CD14-positive monocyte (primary cell): ENCODE results near the gene LRRC59. TPM values are rescaled to one million over a fixed set of nuclear protein-coding genes. Genes with fewer than 3 reads are reported as not detected.

ENCODE experiments used
- DNase-seq, 3 donors: peaks; one replicate each; pipeline ENCODE4 v3.0.0-alpha.2; 2011 to 2022
- H2AFZ ChIP-seq: 2 replicates; pipeline ENCODE4 v1.6.0; 2012; ENCODE audit warnings: mild to moderate bottlenecking, low read depth, low read length, inconsistent platforms; ENCODE audit not compliant: insufficient read depth, poor library complexity, severe bottlenecking
- H3K27ac ChIP-seq, 2 donors: 1 replicate in 1 of 2; 2 replicates in 1 of 2; pipeline ENCODE4 v1.5.1; 2012 to 2013; ENCODE audit warnings: low read length in 2 of 2, control low read depth in 1 of 2, inconsistent platforms in 1 of 2, low read depth in 1 of 2, mild to moderate bottlenecking in 1 of 2
- H3K27me3 ChIP-seq, 2 donors: one replicate each; pipeline versions ENCODE4 v1.6.0 to v1.6.1; 2011 to 2013; ENCODE audit warnings: low read length in 2 of 2; ENCODE audit not compliant: control insufficient read depth in 2 of 2, insufficient read depth in 2 of 2
- H3K36me3 ChIP-seq, 2 donors: replicated peaks in 1 of 2; 1 replicate in 1 of 2; 2 replicates in 1 of 2; pipeline versions ENCODE4 v1.5.1 to v1.6.1; 2012 to 2013; ENCODE audit warnings: low read length in 2 of 2, control low read depth in 1 of 2, inconsistent platforms in 1 of 2, mild to moderate bottlenecking in 1 of 2; ENCODE audit not compliant: insufficient read depth in 2 of 2, control insufficient read depth in 1 of 2
- H3K4me1 ChIP-seq, 2 donors: 1 replicate in 1 of 2; 2 replicates in 1 of 2; pipeline versions ENCODE4 v1.5.1 to v1.6.1; 2012 to 2013; ENCODE audit warnings: low read length in 2 of 2, control low read depth in 1 of 2, inconsistent platforms in 1 of 2, mild to moderate bottlenecking in 1 of 2, moderate library complexity in 1 of 2; ENCODE audit not compliant: insufficient read depth in 2 of 2, control insufficient read depth in 1 of 2
- H3K4me2 ChIP-seq: replicated peaks from 2 replicates; pipeline ENCODE3; 2012; ENCODE audit warnings: low read length, moderate library complexity, mild to moderate bottlenecking; ENCODE audit not compliant: poor library complexity, severe bottlenecking; ENCODE audit errors: extremely low read depth
- H3K4me3 ChIP-seq, 3 experiments: fragments of 200-600 bp in 1 of 3; sonication (generic) in 1 of 3; replicated peaks in 1 of 3; 1 replicate in 2 of 3; 2 replicates in 1 of 3; pipeline ENCODE4 v1.5.1; 2011 to 2013; ENCODE audit warnings: low read length in 3 of 3, mild to moderate bottlenecking in 3 of 3, control low read depth in 2 of 3, low read depth in 2 of 3, inconsistent platforms in 1 of 3, moderate library complexity in 1 of 3
- H3K79me2 ChIP-seq: 2 replicates; pipeline ENCODE4 v1.6.0; 2012; ENCODE audit warnings: mild to moderate bottlenecking, control low read depth, inconsistent platforms, low read length, moderate library complexity; ENCODE audit not compliant: insufficient read depth
- H3K9ac ChIP-seq: 2 replicates; pipeline ENCODE4 v1.6.0; 2017; ENCODE audit warnings: low read length, mild to moderate bottlenecking; ENCODE audit not compliant: insufficient read depth, poor library complexity, severe bottlenecking
- H3K9me3 ChIP-seq, 2 donors: replicated peaks in 1 of 2; 1 replicate in 1 of 2; 2 replicates in 1 of 2; pipeline versions ENCODE4 v1.5.1 to v1.6.1; 2012 to 2013; ENCODE audit warnings: low read length in 2 of 2, control low read depth in 1 of 2; ENCODE audit not compliant: control insufficient read depth in 1 of 2, insufficient read depth in 1 of 2
- H4K20me1 ChIP-seq: 2 replicates; pipeline ENCODE4 v1.6.0; 2012; ENCODE audit warnings: mild to moderate bottlenecking, low read length, control low read depth, moderate library complexity; ENCODE audit not compliant: insufficient read depth
- H3K27ac Mint-ChIP-seq, 7 donors: one replicate each; pipeline ENCODE4 v1.8.0; 2020; ENCODE audit warnings: mild to moderate bottlenecking in 7 of 7, mixed read lengths in 7 of 7, moderate library complexity in 6 of 7, inconsistent platforms in 2 of 7
- H3K27me3 Mint-ChIP-seq, 3 donors: one replicate each; pipeline ENCODE4 v1.8.0; 2021 to 2022; ENCODE audit warnings: low read depth in 3 of 3, mild to moderate bottlenecking in 3 of 3, mixed read lengths in 3 of 3, moderate library complexity in 3 of 3, inconsistent platforms in 1 of 3
- H3K36me3 Mint-ChIP-seq, 2 donors: one replicate each; pipeline ENCODE4 v1.8.0; 2020; ENCODE audit warnings: mixed read lengths in 2 of 2, inconsistent platforms in 1 of 2, mild to moderate bottlenecking in 1 of 2
- H3K4me1 Mint-ChIP-seq: one replicate; pipeline ENCODE4 v1.8.0; 2020; ENCODE audit warnings: mild to moderate bottlenecking, mixed read lengths
- H3K4me3 Mint-ChIP-seq, 2 donors: one replicate each; pipeline ENCODE4 v1.8.0; 2020; ENCODE audit warnings: mild to moderate bottlenecking in 2 of 2, mixed read lengths in 2 of 2, moderate library complexity in 1 of 2
- H3K9me3 Mint-ChIP-seq, 7 donors: one replicate each; pipeline ENCODE4 v1.8.0; 2020 to 2022; ENCODE audit warnings: mixed read lengths in 7 of 7, mild to moderate bottlenecking in 6 of 7, moderate library complexity in 6 of 7, inconsistent platforms in 2 of 7
- CTCF ChIP-seq: fragments of 200-600 bp; IDR thresholded peaks from one replicate; pipeline ENCODE4 v1.8.0; 2022; ENCODE audit warnings: antibody characterized with exemption, mild to moderate bottlenecking
- WGBS: methylation state at CpG from one replicate; pipeline ENCODE4 v1.1.5; 2013; ENCODE audit warnings: missing lambda C conversion rate; ENCODE audit not compliant: insufficient coverage; 5-methylcytosine and 5-hydroxymethylcytosine counted together
- intact Hi-C, 2 donors: fragments of 100-400 bp; cut with micrococcal nuclease; formaldehyde crosslinking; loops; one replicate each; pipeline versions ENCODE4 v1.15.0 to v1.15.1; 2023
- polyA plus RNA-seq, 3 donors: library from polyadenylated mRNA; depleted of rRNA in 1 of 3; unstranded in 2 of 3; stranded (reverse) in 1 of 3; fragments of 300-500 nt in 2 of 3; fragments of >200 nt in 1 of 3; fragmentation: Illumina TruSeq in 2 of 3; gene quantifications; 1 replicate in 2 of 3; 2 replicates in 1 of 3; pipeline ENCODE4 v1.2.3, GENCODE V29; 2012 to 2021

LRRC59 gene
- polyA plus RNA-seq, 3 donors, result 36.6 to 48.9 (median 45.7) TPM

- H3K36me3 ChIP-seq, result peaks cover 99 to 100% of the 10 kb centered on the region in 2 donors
- Mint-ChIP-seq H3K27ac (peak overlapping the region in 1 of 7 donors; percentile 59), H3K4me3 (no peak overlapping the region), H3K27me3 (peaks cover 0 to 2% (median 0%) of the 10 kb centered on the region in 3 donors), H3K9me3 (no peaks in the 10 kb centered on the region), H3K4me1 (peaks cover 6% of the 10 kb centered on the region), H3K36me3 (peaks cover 97 to 100% of the 10 kb centered on the region in 2 donors)
- H3K9me3 ChIP-seq, result no peaks in the 10 kb centered on the region
- no peaks in the 10 kb centered on the region for H3K27me3 ChIP-seq
- no peak overlapping the region for H3K4me3 ChIP-seq
- WGBS, result 100% methylated on average over 2 of the region's 6 CpGs
- TF ChIP-seq CTCF, result no peak
- peaks cover 54% of the 10 kb centered on the region for H4K20me1 ChIP-seq
- intact Hi-C loops, result no loop called here
- no peak overlapping the region for H2AFZ ChIP-seq
- H3K9ac ChIP-seq, result no peak overlapping the region
- no peaks in the 10 kb centered on the region for H3K4me1 ChIP-seq
- H3K27ac ChIP-seq, result no peak overlapping the region
- H3K79me2 ChIP-seq, result peaks cover 34% of the 10 kb centered on the region
- DNase-seq, result no peak
- H3K4me2 ChIP-seq, result no peak overlapping the region
Measured at GRCh38 chr17:50389534-50389933, 7.8 kb downstream of the LRRC59 start.

- H3K4me1 Mint-ChIP-seq, result peaks cover 6% of the 10 kb centered on the region
- Histone ChIP-seq H3K4me1 (no peaks in the 10 kb centered on the region), H4K20me1 (peaks cover 46% of the 10 kb centered on the region), H3K4me2 (no peak overlapping the region), H3K36me3 (peaks cover 99 to 100% of the 10 kb centered on the region in 2 donors), H3K9ac (no peak overlapping the region), H3K27ac (no peak overlapping the region), H3K4me3 (no peak overlapping the region), H3K9me3 (no peaks in the 10 kb centered on the region), H3K79me2 (peaks cover 26% of the 10 kb centered on the region), H2AFZ (no peak overlapping the region), H3K27me3 (no peaks in the 10 kb centered on the region)
- peak overlapping the region in 1 of 7 donors; percentile 70 for H3K27ac Mint-ChIP-seq
- H3K4me3 Mint-ChIP-seq, result no peak overlapping the region
- intact Hi-C loops, result no loop called here
- WGBS, result 100% methylated on average over 2 of the region's 3 CpGs
- no peaks in the 10 kb centered on the region for H3K9me3 Mint-ChIP-seq
- DNase-seq, result no peak
- H3K27me3 Mint-ChIP-seq, result peaks cover 0 to 2% (median 0%) of the 10 kb centered on the region in 3 donors
- no peak for TF ChIP-seq CTCF
- H3K36me3 Mint-ChIP-seq, result peaks cover 97 to 100% of the 10 kb centered on the region in 2 donors
Measured at GRCh38 chr17:50388728-50389127, 8.6 kb downstream of the LRRC59 start.
